ENCODE measurements around the gene PRKAR1B.

PRKAR1B gene

GRCh38 chr7:512146-512510 is 215.0 kb downstream of the PRKAR1B start:
- DNase-seq: peak in 3 of 10 donors; percentile 25 to 79 (median 33)
- intact Hi-C loops (cut with DNase I): no loop called here

GRCh38 chr7:511476-512145 is 215.5 kb downstream of the PRKAR1B start:
- intact Hi-C loops (cut with DNase I): no loop called here
- peak in 5 of 10 donors; percentile 3 to 74 (median 56) for DNase-seq

- intact Hi-C loops (cut with DNase I): no loop called here
Observed at GRCh38 chr7:510782-511281, 216.2 kb downstream of the PRKAR1B start.

GRCh38 chr7:510131-510481 is 217.0 kb downstream of the PRKAR1B start:
- intact Hi-C loops (cut with DNase I): no loop called here
- DNase-seq: peak in 5 of 10 donors; percentile 4 to 77 (median 47)

More at GRCh38 chr7:510782-511281, 216.2 kb downstream of the PRKAR1B start:
- peak in 5 of 10 donors; percentile 4 to 84 (median 47) for DNase-seq

- intact Hi-C loops (cut with DNase I): no loop called here
- DNase-seq: peak in 3 of 10 donors; percentile 55 to 65 (median 56)
Observed at GRCh38 chr7:509426-510130, 217.5 kb downstream of the PRKAR1B start.

- intact Hi-C loops (cut with DNase I): no loop called here
- peak in 4 of 10 donors; percentile 20 to 66 (median 48) for DNase-seq
Observed at GRCh38 chr7:508461-509170, 218.5 kb downstream of the PRKAR1B start.

DNA sequence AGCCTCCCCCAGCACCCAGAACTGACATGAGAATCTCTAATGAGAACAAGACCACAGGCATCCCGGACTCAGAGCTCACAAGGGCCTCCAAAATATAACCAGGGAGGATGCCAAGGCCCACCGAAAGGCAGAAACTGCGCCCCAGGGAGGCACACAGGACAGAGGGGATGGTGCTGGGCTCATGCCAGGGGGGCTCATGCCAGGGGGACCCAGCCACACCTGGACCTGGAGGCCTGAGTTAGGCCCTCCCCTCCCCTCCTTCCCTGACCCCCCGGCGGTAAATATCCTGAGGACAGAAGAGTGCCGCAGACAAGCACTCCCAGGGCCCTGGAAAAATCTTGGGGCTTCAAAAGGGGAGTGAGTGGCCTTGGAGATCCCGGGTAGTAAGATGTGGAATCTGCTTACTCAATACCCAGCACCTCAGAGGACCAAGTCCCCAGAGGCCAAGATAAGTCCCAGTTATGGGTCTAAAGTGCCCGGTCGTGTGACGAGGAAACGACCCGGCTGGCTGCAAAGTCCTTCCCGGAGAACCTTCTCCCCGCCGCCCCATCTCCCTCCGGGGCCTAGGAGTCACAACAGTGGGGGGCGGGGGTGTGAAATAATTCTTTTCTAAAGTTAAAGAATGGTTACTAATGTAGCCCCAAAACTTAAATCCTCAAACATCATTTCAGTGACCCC is 219.3 kb downstream of the PRKAR1B start:
- intact Hi-C loops (cut with DNase I): no loop called here
- peak in 4 of 10 donors; percentile 3 to 67 (median 33) for DNase-seq

- intact Hi-C loops (cut with DNase I): no loop called here
- DNase-seq: peak in 6 of 10 donors; percentile 1 to 73 (median 31)
Observed at GRCh38 chr7:506921-507622, 220.0 kb downstream of the PRKAR1B start.

- intact Hi-C loops (cut with DNase I): no loop called here
Observed at GRCh38 chr7:506391-506831, 220.7 kb downstream of the PRKAR1B start.

GRCh38 chr7:505171-505570 is 221.9 kb downstream of the PRKAR1B start:
- intact Hi-C loops (cut with DNase I): no loop called here
- peak in 6 of 10 donors; percentile 0 to 59 (median 32) for DNase-seq

More at GRCh38 chr7:506391-506831, 220.7 kb downstream of the PRKAR1B start:
- DNase-seq: peak in 6 of 10 donors; percentile 3 to 72 (median 24)

GRCh38 chr7:504221-505111 is 222.6 kb downstream of the PRKAR1B start:
- DNase-seq: peak in 5 of 10 donors; percentile 8 to 83 (median 68)
- intact Hi-C loops (cut with DNase I): no loop called here

- intact Hi-C loops (cut with DNase I): no loop called here
- DNase-seq: peak in 5 of 10 donors; percentile 6 to 85 (median 68)
Observed at GRCh38 chr7:503575-504111, 223.4 kb downstream of the PRKAR1B start.

DNA sequence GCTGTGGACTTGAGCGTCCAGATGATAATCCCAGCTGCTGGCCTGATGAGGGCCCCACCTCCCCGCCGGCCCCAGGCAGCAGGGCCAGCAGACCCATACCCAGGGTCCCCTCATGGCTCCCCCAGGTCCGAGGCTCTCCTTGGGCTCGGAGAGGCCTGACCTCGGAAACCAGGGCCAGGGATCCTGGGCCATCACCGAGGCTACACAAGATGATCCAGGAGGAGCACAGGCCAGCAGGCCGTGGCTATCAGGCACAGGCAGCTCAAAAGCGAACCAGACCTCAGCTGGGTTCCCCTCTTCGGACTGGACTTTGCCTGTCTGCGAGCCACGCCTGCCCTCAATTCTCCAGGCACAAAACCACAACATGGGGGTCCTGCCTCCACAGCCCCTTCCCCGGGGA is 224.8 kb downstream of the PRKAR1B start:
- peak in 3 of 10 donors; percentile 27 to 61 (median 51) for DNase-seq
- intact Hi-C loops (cut with DNase I): no loop called here

- peak in 4 of 10 donors; percentile 18 to 48 (median 28) for DNase-seq
Observed at GRCh38 chr7:501526-501925, 225.6 kb downstream of the PRKAR1B start.

GRCh38 chr7:500521-501420 is 226.3 kb downstream of the PRKAR1B start:
- DNase-seq: peak in 4 of 10 donors; percentile 15 to 84 (median 66)
- intact Hi-C loops (cut with DNase I): no loop called here

More at GRCh38 chr7:501526-501925, 225.6 kb downstream of the PRKAR1B start:
- intact Hi-C loops (cut with DNase I): no loop called here

- intact Hi-C loops (cut with DNase I): no loop called here
- peak in 4 of 10 donors; percentile 22 to 77 (median 63) for DNase-seq
Observed at GRCh38 chr7:499853-500485, 227.1 kb downstream of the PRKAR1B start.
